CD4-positive, CD25-positive, alpha-beta regulatory T cell (primary cell): ENCODE data around the gene PTH1R. TPM values are rescaled to one million over a fixed set of nuclear protein-coding genes. Genes with fewer than 3 reads are reported as not detected.

Source experiments
- ATAC-seq, 2 donors: fragments of 150-1000 bp; cut with Tn5 transposase; one replicate each; pipeline ENCODE4 v1.10.0; 2021; ENCODE audit warnings: low read depth in 2 of 2, moderate number of reproducible peaks in 2 of 2, moderate library complexity in 1 of 2
- DNase-seq, 3 donors: peaks; one replicate each; pipeline versions ENCODE4 v3.0.0 to v3.0.0-alpha.2; 2012 to 2022; ENCODE audit warnings: mixed read lengths in 1 of 3
- H3K27ac ChIP-seq: one replicate; pipeline ENCODE4 v1.7.0; 2013; ENCODE audit warnings: mild to moderate bottlenecking, low read length; ENCODE audit not compliant: insufficient read depth, poor library complexity, severe bottlenecking
- H3K27me3 ChIP-seq: one replicate; pipeline ENCODE4 v1.7.0; 2013; ENCODE audit warnings: low read length; ENCODE audit not compliant: control insufficient read depth, insufficient read depth
- H3K36me3 ChIP-seq: one replicate; pipeline ENCODE4 v1.7.0; 2013; ENCODE audit warnings: mild to moderate bottlenecking, low read length, moderate library complexity; ENCODE audit not compliant: control insufficient read depth, insufficient read depth
- H3K4me1 ChIP-seq: 2 replicates; pipeline ENCODE4 v1.7.0; 2013; ENCODE audit warnings: mild to moderate bottlenecking, low read length; ENCODE audit not compliant: insufficient read depth, control insufficient read depth, poor library complexity, severe bottlenecking
- H3K4me3 ChIP-seq: one replicate; pipeline ENCODE4 v1.7.0; 2013; ENCODE audit warnings: low read depth, mild to moderate bottlenecking, low read length, moderate library complexity
- H3K9me3 ChIP-seq, 2 experiments: 1 replicate in 1 of 2; 2 replicates in 1 of 2; pipeline ENCODE4 v1.7.0; 2013; ENCODE audit warnings: low read length in 2 of 2, mild to moderate bottlenecking in 1 of 2, moderate library complexity in 1 of 2; ENCODE audit not compliant: control insufficient read depth in 2 of 2
- H3K27ac Mint-ChIP-seq, 3 donors: one replicate each; pipeline ENCODE4 v1.8.0; 2020 to 2022; ENCODE audit warnings: mild to moderate bottlenecking in 3 of 3, mixed read lengths in 3 of 3, moderate library complexity in 2 of 3
- H3K27me3 Mint-ChIP-seq: one replicate; pipeline ENCODE4 v1.8.0; 2022; ENCODE audit warnings: mild to moderate bottlenecking, mixed read lengths
- H3K36me3 Mint-ChIP-seq: one replicate; pipeline ENCODE4 v1.8.0; 2020; ENCODE audit warnings: mixed read lengths
- H3K4me1 Mint-ChIP-seq, 4 donors: one replicate each; pipeline ENCODE4 v1.8.0; 2020 to 2022; ENCODE audit warnings: mixed read lengths in 4 of 4, mild to moderate bottlenecking in 1 of 4
- H3K4me3 Mint-ChIP-seq, 4 donors: one replicate each; pipeline ENCODE4 v1.8.0; 2020 to 2022; ENCODE audit warnings: mild to moderate bottlenecking in 4 of 4, mixed read lengths in 4 of 4, moderate library complexity in 3 of 4
- H3K9me3 Mint-ChIP-seq, 7 donors: one replicate each; pipeline ENCODE4 v1.8.0; 2020 to 2022; ENCODE audit warnings: mixed read lengths in 7 of 7, mild to moderate bottlenecking in 3 of 7, moderate library complexity in 2 of 7
- polyA plus RNA-seq, 4 donors: library from polyadenylated mRNA; unstranded; fragments of 300-500 nt; fragmentation: Illumina TruSeq; gene quantifications; one replicate each; pipeline ENCODE4 v1.2.3, GENCODE V29; 2021
- total RNA-seq: library from RNA; stranded (reverse); gene quantifications from one replicate; pipeline ENCODE4 v1.2.3, GENCODE V29; 2022

PTH1R gene
- total and polyA plus RNA-seq, 5 donors from 2014 or later, result not detected

GRCh38 chr3:46862369-46863025 is 15.0 kb upstream of the PTH1R start:
- ATAC-seq, result no peak
- Histone ChIP-seq H3K4me1 (no peaks in the 10 kb centered on the region), H3K27me3 (no peaks in the 10 kb centered on the region), H3K9me3 (no peaks in the 10 kb centered on the region), H3K36me3 (no peaks in the 10 kb centered on the region), H3K4me3 (no peak overlapping the region), H3K27ac (no peak overlapping the region)
- H3K36me3 Mint-ChIP-seq, result no peaks in the 10 kb centered on the region
- no peaks in the 10 kb centered on the region for H3K4me1 Mint-ChIP-seq
- no peaks in the 10 kb centered on the region for H3K27me3 Mint-ChIP-seq
- DNase-seq, result no peak
- no peaks in the 10 kb centered on the region for H3K9me3 Mint-ChIP-seq
- no peak overlapping the region for H3K4me3 Mint-ChIP-seq
- H3K27ac Mint-ChIP-seq, result no peak overlapping the region

- peak within 1 kb of the TSS in 1 of 3 donors; percentile 65 for H3K27ac Mint-ChIP-seq
- Histone ChIP-seq H3K36me3 (no peaks in the 10 kb centered on the region), H3K4me3 (no peak within 1 kb of the TSS), H3K27ac (no peak within 1 kb of the TSS), H3K27me3 (no peaks in the 10 kb centered on the region), H3K9me3 (no peaks in the 10 kb centered on the region), H3K4me1 (no peaks in the 10 kb centered on the region)
- H3K9me3 Mint-ChIP-seq, result no peaks in the 10 kb centered on the region
- H3K4me1 Mint-ChIP-seq, result no peaks in the 10 kb centered on the region
- no peak within 1 kb of the TSS for H3K4me3 Mint-ChIP-seq
- no peaks in the 10 kb centered on the region for H3K36me3 Mint-ChIP-seq
- DNase-seq, result no peak
- no peak for ATAC-seq
- no peaks in the 10 kb centered on the region for H3K27me3 Mint-ChIP-seq
Observed at GRCh38 chr3:46863261-46863782, 14.2 kb upstream of the PTH1R start, which contains the start of gene MYL3. Gene MYL3, minus strand, starts transcription at chr3:46863444. Its CDS starts 54 bp downstream, at chr3:46863390.

GRCh38 chr3:46864061-46864881 is 13.2 kb upstream of the PTH1R start:
- Histone ChIP-seq H3K4me3 (no peak overlapping the region), H3K36me3 (no peaks in the 10 kb centered on the region), H3K27me3 (no peaks in the 10 kb centered on the region), H3K4me1 (no peaks in the 10 kb centered on the region), H3K27ac (no peak overlapping the region), H3K9me3 (no peaks in the 10 kb centered on the region)
- H3K4me1 Mint-ChIP-seq, result no peaks in the 10 kb centered on the region
- no peak overlapping the region for H3K4me3 Mint-ChIP-seq
- H3K27ac Mint-ChIP-seq, result peak overlapping the region in 1 of 3 donors; percentile 65
- DNase-seq, result no peak
- H3K9me3 Mint-ChIP-seq, result no peaks in the 10 kb centered on the region
- no peaks in the 10 kb centered on the region for H3K36me3 Mint-ChIP-seq
- ATAC-seq, result no peak
- H3K27me3 Mint-ChIP-seq, result no peaks in the 10 kb centered on the region

- Histone ChIP-seq H3K4me1 (no peaks in the 10 kb centered on the region), H3K27me3 (no peaks in the 10 kb centered on the region), H3K9me3 (no peaks in the 10 kb centered on the region), H3K27ac (no peak overlapping the region), H3K36me3 (no peaks in the 10 kb centered on the region), H3K4me3 (no peak overlapping the region)
- H3K36me3 Mint-ChIP-seq, result no peaks in the 10 kb centered on the region
- no peaks in the 10 kb centered on the region for H3K4me1 Mint-ChIP-seq
- ATAC-seq (no peak), DNase-seq (no peak)
- H3K4me3 Mint-ChIP-seq, result no peak overlapping the region
- H3K9me3 Mint-ChIP-seq, result no peaks in the 10 kb centered on the region
- peaks cover 5% of the 10 kb centered on the region for H3K27me3 Mint-ChIP-seq
- peak overlapping the region in 1 of 3 donors; percentile 65 for H3K27ac Mint-ChIP-seq
Observed at GRCh38 chr3:46865031-46865507, 12.5 kb upstream of the PTH1R start.

- Histone ChIP-seq H3K36me3 (no peaks in the 10 kb centered on the region), H3K4me1 (no peaks in the 10 kb centered on the region), H3K27me3 (no peaks in the 10 kb centered on the region), H3K4me3 (no peak overlapping the region), H3K9me3 (no peaks in the 10 kb centered on the region), H3K27ac (no peak overlapping the region)
- Mint-ChIP-seq H3K4me3 (no peak overlapping the region), H3K36me3 (no peaks in the 10 kb centered on the region), H3K4me1 (no peaks in the 10 kb centered on the region), H3K9me3 (no peaks in the 10 kb centered on the region), H3K27ac (no peak overlapping the region), H3K27me3 (peaks cover 5% of the 10 kb centered on the region)
- DNase-seq (no peak), ATAC-seq (no peak)
Observed at GRCh38 chr3:46865546-46865945, 12.0 kb upstream of the PTH1R start.

- H3K27me3 Mint-ChIP-seq, result peaks cover 5% of the 10 kb centered on the region
- no peak overlapping the region for H3K27ac ChIP-seq
- no peaks in the 10 kb centered on the region for H3K36me3 Mint-ChIP-seq
- H3K4me1 Mint-ChIP-seq, result no peaks in the 10 kb centered on the region
- no peaks in the 10 kb centered on the region for H3K9me3 ChIP-seq
- H3K4me1 ChIP-seq, result no peaks in the 10 kb centered on the region
- DNase-seq (no peak), ATAC-seq (no peak)
- H3K9me3 Mint-ChIP-seq, result no peaks in the 10 kb centered on the region
- H3K4me3 Mint-ChIP-seq, result no peak overlapping the region
- H3K4me3 ChIP-seq, result no peak overlapping the region
- H3K27me3 ChIP-seq, result peaks cover 3% of the 10 kb centered on the region
- H3K27ac Mint-ChIP-seq, result no peak overlapping the region
- no peaks in the 10 kb centered on the region for H3K36me3 ChIP-seq
Observed at GRCh38 chr3:46866032-46866595, 11.4 kb upstream of the PTH1R start.

GRCh38 chr3:46866720-46867549 is 10.6 kb upstream of the PTH1R start:
- no peaks in the 10 kb centered on the region for H3K4me1 ChIP-seq
- H3K36me3 ChIP-seq, result no peaks in the 10 kb centered on the region
- peak; percentile 54 to 65 for ATAC-seq
- H3K4me1 Mint-ChIP-seq, result no peaks in the 10 kb centered on the region
- H3K9me3 ChIP-seq, result no peaks in the 10 kb centered on the region
- H3K4me3 ChIP-seq, result no peak overlapping the region
- no peaks in the 10 kb centered on the region for H3K36me3 Mint-ChIP-seq
- H3K9me3 Mint-ChIP-seq, result no peaks in the 10 kb centered on the region
- peak; percentile 54 to 66 (median 65) for DNase-seq
- H3K27me3 ChIP-seq, result peaks cover 3% of the 10 kb centered on the region
- no peak overlapping the region for H3K27ac ChIP-seq
- no peak overlapping the region for H3K27ac Mint-ChIP-seq
- peaks cover 5% of the 10 kb centered on the region for H3K27me3 Mint-ChIP-seq
- no peak overlapping the region for H3K4me3 Mint-ChIP-seq
